Renal cortex interstitium (tissue), 11 donors: ENCODE measurements around the gene ABR. TPM values are rescaled to one million over a fixed set of nuclear protein-coding genes. Genes with fewer than 3 reads are reported as not detected.

Experiments
- DNase-seq, 11 donors: peaks; one replicate each; pipeline ENCODE4 v3.0.0-alpha.2; 2013; ENCODE audit warnings: low read depth in 9 of 11, low spot score in 4 of 11; ENCODE audit errors: extremely low read depth in 1 of 11
- polyA plus RNA-seq, 3 donors: library from polyadenylated mRNA; unstranded; fragments of 120-200 nt; gene quantifications; one replicate each; pipeline ENCODE4 v1.2.1, GENCODE V29; 2013; ENCODE audit not compliant: insufficient read length in 3 of 3

The ABR gene
- polyA plus RNA-seq, 3 donors = 57.1 to 65.6 (median 58.5) TPM

DNA sequence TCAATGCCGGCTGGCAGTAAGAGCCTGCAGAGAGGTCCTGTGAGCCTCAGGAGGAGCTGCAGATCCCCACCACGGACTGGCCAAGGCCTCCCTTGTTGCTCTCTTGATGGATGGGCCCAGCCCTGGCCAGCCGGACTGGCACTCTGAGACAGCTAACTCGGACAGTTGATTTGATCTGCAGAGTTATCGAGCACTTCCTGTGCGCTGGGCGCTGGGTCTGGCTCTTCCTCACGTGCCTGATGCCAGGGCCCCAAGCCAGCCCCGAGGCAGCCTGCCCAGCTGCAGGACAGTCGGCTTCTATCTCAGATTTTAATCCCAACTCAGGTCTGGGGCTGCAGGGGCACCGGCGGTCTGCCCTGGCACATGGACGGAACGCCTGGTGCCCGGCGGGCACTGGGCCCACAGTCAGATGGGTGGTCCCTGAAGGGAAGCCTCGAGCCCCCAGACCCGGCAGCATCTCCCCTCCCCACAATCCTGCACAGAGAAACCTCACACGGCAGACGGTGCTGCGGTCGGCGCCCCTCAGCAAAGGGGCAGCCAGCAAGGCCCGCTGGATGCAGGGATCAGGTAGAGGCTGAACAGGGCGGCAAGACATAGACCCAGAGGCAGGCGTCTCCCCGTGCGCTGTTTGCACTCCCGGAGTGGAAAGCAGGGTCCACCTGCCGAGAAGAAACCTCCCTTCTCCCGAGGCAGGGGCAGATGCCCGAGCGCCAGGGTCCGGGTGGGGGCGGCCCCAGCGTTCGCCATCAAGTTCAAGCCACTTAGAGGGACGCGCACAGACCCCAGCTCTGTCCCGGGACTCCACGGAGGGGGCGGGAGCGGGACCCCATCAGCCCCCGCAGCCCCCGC lies 148.9 kb downstream of the ABR start:
- no peak for DNase-seq

DNA sequence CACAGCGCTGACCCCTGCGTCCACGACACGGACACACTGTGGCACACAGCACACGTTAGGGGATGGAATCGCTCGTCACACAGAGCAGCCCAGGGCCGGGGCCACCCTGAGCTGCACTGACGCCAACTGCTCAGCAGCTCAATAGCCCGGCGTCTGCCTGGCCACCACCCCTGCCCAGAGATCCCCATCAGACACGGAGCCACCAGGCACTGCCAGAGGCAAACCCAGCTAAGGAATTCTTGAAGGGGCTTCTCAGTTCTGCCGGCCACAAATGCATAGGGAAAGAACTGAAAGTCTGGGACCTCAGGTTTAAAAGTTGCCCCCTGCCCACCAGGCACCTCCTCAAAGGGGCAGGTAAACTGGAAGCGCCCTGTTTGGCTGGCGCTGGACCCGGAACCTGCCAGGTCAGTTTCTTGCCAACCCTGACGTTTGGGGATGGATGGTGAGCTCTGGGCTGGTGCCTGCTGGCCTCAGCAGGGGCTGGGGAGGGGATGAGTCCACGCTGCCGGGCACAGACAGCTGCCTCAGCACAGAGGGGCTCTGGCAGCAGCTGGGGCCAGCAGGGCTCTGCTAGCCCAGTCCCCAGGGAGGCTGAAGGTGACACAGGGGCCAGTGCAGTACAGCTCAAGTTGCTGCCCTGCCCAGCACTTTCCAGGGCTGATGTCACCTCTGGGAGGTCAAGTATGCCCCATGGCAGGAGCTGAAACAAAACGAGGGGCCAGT lies 149.7 kb downstream of the ABR start:
- DNase-seq = no peak

DNA sequence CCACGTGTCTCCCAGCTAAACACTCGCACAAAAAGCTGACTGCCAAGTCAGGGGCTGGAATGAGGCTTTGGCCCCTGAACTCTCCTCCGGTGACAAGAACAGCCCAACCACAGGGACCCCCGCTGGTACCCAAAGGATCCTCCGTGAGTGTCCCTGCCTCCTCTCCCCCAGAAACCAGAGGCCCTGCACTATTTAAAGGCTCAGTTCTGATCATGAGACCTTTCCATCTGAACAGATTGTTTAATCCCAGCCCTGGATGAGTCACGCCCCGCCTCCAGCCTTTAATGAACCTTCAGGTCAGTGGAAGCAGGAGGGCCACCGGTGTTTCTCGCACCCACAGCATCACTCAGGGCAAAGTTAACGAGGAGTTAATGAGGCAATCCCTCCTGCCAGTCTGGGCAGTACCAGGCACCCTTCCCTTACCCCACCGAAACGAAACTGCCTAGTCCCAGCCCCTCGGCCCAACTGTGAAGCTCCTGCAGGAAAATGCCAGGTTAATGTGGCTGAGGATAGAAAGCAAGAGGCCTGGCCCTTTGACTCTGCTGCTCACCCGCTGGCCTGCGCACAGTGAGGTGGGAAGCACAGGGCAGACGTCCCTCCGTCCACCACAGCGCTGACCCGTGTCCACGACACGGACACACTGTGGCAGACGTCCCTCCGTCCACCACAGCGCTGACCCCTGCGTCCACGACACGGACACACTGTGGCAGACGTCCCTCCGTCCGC lies 150.4 kb downstream of the ABR start:
- DNase-seq = no peak

DNA sequence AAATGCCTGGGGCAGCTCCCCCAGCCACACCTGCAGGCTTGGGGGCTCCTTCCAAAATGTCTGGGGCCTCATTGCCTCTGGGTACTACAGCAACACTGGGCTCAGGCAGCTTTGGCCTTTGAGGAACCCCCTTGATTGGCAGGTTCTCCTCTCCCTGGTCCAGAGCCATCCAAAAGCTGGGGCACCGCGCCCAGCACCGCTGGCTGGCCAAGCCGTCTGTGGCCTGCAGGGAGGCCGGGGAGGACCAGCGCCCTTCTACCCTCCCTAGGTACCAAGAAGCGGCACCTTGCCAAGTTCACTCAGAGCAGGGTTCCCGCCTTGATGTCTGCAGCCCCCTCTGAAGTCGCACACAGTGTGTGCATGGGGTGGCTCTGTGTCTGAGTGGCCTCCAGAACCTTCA lies 152.7 kb downstream of the ABR start:
- no peak for DNase-seq

DNA sequence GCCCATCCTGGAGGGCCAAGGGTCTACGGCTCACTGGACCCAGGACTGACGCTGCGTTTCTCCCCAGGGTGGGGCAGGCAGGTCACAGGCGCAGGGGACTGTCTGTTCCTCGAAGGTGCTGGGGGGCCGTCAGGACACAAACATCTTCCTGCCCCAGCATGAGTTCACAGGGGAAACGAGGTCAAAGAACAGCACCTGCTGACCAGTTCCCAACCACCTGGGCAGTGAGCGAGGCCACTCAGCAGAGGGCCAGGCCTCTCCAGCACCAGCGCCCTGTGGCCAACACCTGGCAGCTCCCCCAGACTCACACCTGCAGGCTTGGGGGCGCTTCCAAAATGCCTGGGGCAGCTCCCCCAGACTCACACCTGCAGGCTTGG lies 153.2 kb downstream of the ABR start:
- no peak for DNase-seq

DNA sequence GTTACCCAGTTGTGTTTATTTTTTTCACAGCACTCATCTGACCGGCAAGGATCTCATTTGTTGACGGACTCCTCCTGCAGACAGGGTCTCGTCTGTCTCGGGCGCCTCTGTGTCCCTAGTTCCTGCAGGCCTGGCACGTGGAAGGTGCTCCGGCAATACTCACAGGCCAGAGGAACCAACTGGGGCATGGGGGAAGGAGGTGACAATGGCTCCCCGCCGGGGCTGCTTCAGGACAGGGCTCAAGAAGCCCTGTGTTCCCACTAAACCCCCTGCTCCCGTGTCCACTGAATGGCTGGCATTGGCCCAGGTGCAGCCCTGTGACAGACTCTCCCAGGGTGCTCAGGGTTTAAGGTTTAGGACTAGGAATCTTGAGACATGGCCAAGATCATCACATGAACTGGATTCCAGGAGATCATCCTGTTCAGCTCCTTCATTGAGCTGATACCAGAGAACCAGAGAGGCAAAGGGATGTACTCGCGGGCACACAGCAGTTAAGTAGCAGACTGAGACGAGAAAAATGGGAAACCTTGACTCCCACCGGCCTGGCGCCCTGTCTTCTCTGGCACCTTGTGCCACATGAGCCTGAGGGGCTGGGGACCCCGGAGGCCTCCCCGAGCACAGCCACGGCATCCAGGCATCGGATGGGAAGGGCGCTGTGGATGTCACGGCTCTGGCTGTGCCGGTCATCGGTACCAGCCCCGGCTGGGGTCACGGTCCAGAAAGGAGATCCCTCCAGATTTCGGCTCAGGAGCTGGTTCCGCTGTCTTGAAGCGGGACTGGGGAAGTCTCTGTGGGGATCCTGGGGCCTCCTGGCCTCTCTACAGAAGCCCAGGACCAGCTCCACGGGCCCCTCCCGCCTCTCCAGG lies 153.8 kb downstream of the ABR start:
- peak in 1 of 11 donors; percentile 28 for DNase-seq

DNA sequence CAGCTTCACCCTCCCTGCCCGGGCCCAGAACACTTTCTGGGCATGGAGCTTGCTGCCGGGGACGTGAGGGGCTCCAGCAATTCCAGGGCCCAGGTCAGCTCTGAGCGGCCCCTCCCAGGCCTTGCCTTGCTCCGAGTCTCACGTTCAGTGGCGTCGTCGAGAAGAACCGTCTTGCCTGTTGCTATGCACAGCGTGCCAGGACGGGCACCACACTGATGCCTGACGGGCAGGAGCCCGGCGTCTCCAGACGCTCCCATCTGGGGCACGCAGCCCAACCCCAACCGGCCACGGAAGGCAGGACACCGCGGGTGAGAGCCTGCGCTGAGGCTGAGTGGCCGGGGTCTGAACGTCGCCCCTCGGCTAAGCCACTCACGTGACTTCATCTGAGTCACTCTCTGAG lies 155.7 kb downstream of the ABR start:
- DNase-seq = no peak

DNA sequence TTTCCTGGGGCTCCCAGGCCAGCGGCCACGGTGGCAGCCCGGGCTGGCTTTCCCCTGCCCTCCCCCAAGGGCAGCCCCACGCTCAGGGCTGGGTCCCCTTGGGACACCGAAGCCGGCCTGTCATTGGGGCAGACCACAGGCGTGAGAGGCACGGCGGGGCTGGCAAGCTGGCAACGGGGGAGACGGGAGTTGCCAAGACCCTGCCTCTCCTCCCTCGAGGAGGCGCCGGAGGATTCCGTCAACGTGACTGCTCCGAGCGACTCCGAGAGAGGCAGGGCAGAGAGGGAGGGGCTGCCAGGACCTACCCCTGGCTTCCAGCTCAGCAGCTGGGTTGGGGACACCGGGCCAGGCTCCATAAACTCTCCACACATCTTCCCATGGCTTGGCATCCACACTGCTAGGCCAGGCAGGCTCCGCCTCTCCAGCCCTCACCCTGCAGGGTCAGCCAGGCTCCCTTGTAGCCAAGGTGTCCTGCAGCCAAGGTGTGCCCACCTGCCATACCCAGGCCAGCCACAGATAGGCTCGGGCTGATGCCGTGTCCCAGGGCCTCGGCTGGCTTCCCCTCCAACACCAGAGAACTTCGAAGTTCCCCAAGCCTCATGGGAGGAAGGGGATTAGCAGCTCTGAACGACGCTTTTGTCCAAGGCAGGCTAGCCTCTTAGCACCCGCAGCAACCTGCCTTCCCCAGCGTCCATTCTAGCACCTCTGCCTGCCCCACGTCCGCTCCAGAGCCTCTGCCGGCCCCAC lies 157.3 kb downstream of the ABR start:
- no peak for DNase-seq

DNA sequence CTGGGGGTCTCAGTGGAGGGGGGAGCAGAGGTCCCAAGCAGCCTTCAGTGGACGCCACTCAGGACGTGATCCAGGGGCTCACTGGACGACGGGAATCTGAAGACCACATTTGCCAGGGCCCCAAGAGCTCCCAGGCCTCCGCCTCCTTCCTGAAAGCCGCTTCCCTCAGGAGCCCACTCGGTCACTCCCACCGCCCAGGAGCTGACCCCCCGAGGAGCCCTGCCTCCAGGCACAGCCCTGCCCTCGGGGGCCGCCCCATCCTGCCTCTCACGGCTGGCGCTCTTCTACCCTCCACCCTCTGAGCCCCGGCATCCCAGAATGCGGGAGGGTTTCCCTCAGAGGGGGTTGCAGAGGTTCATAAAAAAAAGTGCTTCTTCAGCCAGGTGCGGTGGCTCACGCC lies 158.6 kb downstream of the ABR start:
- no peak for DNase-seq

DNA sequence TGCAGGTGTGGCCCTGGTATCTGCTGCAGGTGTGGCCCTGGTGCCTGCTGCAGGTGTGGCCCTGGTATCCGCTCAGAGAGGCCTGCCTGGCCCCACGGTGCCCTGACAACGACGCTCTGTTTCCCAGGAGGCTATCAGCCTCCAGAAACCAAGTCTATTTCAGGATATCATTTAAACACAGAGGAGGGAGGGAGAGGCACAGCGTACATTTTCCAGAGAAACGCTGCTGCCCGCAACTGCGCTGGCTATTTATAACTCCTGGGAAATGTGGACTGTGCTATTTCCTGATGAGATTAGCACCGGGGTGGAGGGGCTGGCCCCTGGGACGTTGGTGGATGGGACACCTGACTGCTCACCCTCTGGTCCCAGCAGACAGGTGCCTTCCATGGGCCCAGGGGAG lies 160.3 kb downstream of the ABR start:
- no peak for DNase-seq

DNA sequence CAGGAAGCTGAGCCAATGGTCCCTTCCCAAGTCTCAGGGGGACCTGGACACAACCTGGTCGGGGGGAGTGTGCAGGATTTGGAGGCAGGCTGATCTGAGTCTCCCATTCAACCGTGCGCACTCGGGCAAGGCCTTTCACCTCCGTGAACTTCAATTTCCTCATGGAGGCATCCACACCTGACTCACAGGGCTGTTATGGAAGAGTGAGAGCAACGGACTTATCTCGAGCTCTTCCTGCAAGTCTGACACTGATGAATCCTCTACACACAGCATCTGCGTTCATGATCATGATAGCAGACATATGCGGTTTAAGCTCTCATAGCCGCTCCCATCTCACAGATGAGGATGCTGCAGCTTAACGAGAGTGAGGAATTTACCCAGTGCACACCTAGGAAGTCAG lies 161.2 kb downstream of the ABR start:
- no peak for DNase-seq

DNA sequence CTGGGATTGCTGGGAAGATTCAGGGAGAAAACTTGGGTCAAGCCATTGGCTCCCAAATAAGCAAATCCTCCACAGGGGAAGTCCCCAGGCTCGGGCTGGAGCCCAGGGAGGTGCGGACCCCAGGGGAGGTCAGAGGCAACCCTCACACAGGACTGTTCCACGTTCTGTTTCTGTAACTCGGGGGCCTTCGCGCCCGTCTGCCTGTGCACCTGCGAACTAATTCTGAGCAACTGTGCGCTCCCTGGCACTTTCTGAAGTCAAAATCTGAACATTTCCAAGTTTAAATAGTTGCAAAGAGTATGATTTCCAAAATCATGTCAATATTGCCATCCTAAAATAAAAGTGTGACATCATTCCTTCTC lies 166.1 kb downstream of the ABR start:
- no peak for DNase-seq

DNA sequence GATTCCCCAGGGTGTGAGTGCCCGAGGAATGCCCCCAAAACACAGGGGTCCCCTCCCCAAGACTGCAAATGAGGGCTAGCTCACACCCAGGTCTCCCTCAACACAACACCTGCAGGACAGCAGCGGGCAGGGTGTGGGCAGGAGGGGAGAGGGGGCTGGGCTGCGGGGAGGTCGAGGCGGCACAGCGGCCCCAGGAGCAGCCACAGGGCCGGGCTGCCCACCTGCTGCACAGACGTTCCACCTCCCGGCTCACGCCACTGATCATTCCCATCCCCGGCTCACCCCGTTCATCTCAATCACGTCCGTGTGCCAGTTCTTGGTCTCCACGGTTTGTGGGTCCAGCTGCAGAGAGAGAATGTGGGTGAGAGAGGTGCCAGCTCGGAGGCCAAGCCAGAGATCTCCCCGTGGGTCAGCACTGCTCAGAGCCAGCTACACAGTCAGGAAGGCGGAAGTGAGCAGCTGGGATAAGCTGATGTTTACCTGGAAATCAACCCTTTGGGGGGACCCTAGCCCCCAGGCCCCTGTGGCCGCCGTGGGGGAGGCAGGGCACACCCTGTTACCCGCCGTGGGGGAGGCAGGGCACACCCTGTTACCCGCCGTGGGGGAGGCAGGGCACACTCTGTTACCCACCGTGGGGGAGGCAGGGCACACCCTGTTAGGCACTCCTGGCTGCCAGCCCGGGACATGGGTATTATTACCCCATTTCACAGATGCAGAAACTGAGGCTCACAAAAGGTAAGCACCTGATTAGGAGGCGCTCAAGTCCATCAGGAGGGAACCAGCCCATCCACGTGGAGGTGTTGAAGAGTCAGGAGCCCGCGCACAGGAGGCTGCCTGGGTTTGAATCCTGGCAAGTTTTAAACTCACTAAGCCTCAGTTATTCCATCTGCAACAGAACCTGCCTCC lies 166.7 kb downstream of the ABR start:
- DNase-seq = no peak

DNA sequence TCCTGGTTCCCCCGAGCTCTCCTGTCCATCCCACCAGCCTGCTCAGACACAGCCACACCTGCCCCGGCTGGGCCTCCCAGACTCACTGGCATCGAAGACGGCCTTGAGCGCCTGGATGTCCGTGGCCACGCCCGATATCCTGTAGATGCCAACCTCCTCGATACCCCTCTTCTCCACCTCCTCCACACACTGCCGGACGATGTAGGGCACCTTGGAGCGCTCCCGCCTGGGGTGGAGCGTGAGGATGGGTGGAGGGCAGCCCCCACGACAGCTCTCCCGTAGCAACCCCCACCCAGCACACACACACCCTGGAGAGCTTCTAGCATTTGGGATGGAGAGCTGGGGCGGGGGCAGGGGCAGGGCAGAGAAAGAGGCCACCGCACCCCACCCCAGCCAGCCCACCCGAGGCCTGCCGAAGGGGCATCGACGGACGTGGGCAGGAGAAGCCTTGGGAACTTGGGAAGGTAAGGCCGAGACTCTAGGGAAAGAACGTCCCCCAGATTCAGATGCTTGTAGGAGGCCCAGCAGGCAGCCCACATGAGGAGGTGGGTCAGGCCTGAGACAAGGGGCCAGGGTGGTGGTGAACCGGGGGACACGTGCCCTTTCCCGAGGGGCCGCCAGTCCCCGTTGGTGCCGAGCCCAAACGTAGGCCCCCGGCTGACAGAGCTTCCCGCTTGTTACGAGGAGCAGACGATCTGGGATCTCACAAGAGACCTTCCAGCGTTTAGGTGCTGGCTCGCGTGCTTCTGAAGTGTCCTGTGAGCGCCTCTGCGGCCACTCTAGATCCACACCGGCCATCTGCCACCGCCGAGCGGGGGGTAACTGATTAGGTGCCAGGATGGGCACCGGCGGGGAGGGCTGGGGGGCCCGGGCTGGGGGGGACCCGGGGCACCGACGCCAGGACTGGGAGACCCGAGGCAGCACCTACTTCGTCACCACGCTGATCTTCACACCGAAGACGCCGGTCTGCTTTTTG lies 167.7 kb downstream of the ABR start:
- DNase-seq = no peak

DNA sequence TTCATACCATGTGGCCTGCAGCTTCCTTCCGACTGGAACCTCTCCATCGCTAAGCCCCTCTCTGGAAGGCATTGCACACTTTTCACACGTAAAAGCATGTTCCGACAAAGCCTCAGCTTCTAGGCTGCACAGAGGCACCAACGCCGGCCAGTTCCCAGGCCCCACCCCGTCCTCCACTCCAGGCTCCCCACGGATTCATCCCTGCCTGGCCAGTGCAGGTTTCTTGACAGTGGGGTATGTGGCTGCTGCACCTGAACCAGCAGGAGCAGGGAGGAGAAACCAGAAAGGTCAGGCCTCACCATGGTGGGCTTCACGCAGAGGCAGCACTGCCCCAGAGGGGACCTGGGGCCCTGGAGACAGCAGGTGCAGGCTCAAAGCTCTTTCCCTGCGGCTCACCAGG lies 168.6 kb downstream of the ABR start:
- DNase-seq = no peak

DNA sequence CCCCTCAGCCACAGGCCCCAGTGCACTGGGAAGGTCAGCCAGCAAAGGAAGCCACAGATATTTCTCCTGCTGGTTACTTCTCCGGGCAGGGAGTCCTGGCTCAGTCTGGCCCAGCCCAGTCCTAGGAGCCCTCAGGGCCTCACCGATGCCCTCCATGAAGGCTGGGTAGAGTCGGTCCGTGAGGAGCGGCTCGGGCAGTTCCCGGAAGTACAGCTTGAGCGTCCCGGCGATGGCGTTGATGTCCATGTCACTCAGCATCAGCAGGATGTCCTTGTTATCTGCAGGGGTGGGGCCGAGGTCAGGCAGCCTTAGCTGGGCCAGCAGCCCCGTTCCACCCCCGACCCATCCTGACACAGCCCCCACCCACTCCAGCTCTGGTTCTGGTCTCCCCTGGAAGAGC lies 169.2 kb downstream of the ABR start:
- DNase-seq = no peak

DNA sequence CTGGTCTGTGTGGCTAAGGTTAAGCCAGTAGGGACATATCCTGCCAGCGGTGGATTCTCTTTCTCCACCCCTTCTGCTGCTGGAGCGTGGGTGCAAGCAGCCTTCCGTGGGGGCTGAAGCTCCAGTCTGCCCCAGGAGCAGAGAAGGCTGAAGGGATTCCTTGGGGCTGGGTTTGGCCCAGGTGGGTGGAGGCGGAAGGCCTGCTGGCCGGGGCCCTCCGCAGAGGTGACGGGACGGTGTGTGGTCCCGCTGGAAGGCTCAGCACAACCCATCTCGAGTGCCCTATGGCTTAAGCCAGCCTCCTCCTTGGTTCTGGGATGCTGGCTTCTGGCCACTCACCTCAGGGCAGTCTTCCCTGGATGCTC lies 169.7 kb downstream of the ABR start:
- DNase-seq = no peak
